Prostate gland (tissue), 2 donors: ENCODE results near the gene ZNF575. TPM values are rescaled to one million over a fixed set of nuclear protein-coding genes. Genes with fewer than 3 reads are reported as not detected.
"Not testable (repeated sequence)": the region's sequence is repeated elsewhere in the genome, so short reads cannot be mapped to it uniquely, and the experiment has no call there.

Experiments used
- DNase-seq: peaks from one replicate; pipeline ENCODE4 v3.0.0-alpha.2; 2019; ENCODE audit warnings: low spot score
- H3K27ac ChIP-seq, 2 donors: fragments of 200-600 bp; sonication (generic); 2 replicates each; pipeline ENCODE4 v1.5.1; 2017 to 2019
- H3K27me3 ChIP-seq: fragments of 200-600 bp; sonication (generic); replicated peaks from 2 replicates; pipeline ENCODE4 v1.5.1; 2019; ENCODE audit not compliant: insufficient read depth
- H3K36me3 ChIP-seq, 2 donors: fragments of 200-600 bp; sonication (generic); 1 replicate in 1 of 2; 2 replicates in 1 of 2; pipeline versions ENCODE4 v1.5.1 to v1.8.1; 2017 to 2019
- H3K4me1 ChIP-seq: fragments of 200-600 bp; sonication (generic); replicated peaks from 2 replicates; pipeline ENCODE4 v1.5.1; 2019
- H3K4me3 ChIP-seq, 2 donors: fragments of 200-600 bp; sonication (generic); 2 replicates each; pipeline ENCODE4 v1.5.1; 2017 to 2019
- H3K9me3 ChIP-seq: fragments of 200-600 bp; sonication (generic); 2 replicates; pipeline ENCODE4 v1.5.1; 2017
- POLR2A ChIP-seq: fragments of 450-650 bp; IDR thresholded peaks from one replicate; pipeline ENCODE4 v1.6.1; 2016; ENCODE audit warnings: antibody characterized with exemption, mild to moderate bottlenecking
- POLR2AphosphoS5 ChIP-seq: sonication (generic); formaldehyde crosslinking; IDR thresholded peaks from one replicate; pipeline ENCODE4 v1.6.1; 2017; ENCODE audit warnings: antibody characterized with exemption
- WGBS: methylation state at CpG from one replicate; pipeline ENCODE4 v1.1.5; 2018; 5-methylcytosine and 5-hydroxymethylcytosine counted together
- intact Hi-C: fragments of 100-400 bp; cut with DNase I; formaldehyde crosslinking; loops from one replicate; pipeline ENCODE4 v1.14.2; 2022
- total RNA-seq, 2 donors: library from RNA; depleted of rRNA; stranded (reverse); fragments of >200 nt; gene quantifications; one replicate each; pipeline ENCODE4 v1.1.0, GENCODE V29; 2016
- TF ChIP-seq, protein P1 (sequence below), 4 experiments: fragments of 200-600 bp in 2 of 4; fragments of 450-650 bp in 2 of 4; sonication (generic) in 2 of 4; IDR thresholded peaks; 1 replicate in 3 of 4; 2 replicates in 1 of 4; pipeline ENCODE4 v1.5.1; 2016 to 2019; ENCODE audit warnings: antibody characterized with exemption in 4 of 4, mild to moderate bottlenecking in 2 of 4, moderate library complexity in 2 of 4

Gene ZNF575
- total RNA-seq, 2 donors from 2014 or later, result 2.0 TPM; not detected in 1

DNA sequence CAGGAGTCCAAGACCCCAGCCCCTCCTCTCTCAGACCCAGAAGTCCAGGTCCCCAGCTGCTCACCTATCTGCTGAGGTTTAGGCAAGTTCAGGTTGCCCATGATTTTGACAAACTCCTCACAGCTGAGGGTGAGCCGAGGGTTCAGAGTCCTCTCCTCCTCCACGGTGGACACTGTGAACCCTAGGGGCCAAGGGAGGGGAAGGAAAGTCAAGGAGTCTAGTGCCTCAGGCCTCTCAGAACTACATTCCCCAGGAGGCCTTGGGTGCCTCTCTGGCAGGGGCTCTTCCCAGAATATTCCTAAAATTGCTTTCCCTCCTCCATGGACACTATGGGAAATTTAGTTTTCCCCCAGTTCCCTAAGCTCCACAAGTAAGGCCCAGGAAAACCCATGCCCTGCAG, 25.1 kb upstream of the ZNF575 start:
- Histone ChIP-seq H3K9me3 (no peaks in the 10 kb centered on the region), H3K4me3 (no peak overlapping the region), H3K36me3 (no peaks in the 10 kb centered on the region), H3K27ac (no peak overlapping the region), H3K4me1 (peaks cover 4% of the 10 kb centered on the region), H3K27me3 (no peaks in the 10 kb centered on the region)
- TF ChIP-seq POLR2A, result no peak
- TF ChIP-seq POLR2AphosphoS5, result no peak
- TF ChIP-seq, protein P1, sequence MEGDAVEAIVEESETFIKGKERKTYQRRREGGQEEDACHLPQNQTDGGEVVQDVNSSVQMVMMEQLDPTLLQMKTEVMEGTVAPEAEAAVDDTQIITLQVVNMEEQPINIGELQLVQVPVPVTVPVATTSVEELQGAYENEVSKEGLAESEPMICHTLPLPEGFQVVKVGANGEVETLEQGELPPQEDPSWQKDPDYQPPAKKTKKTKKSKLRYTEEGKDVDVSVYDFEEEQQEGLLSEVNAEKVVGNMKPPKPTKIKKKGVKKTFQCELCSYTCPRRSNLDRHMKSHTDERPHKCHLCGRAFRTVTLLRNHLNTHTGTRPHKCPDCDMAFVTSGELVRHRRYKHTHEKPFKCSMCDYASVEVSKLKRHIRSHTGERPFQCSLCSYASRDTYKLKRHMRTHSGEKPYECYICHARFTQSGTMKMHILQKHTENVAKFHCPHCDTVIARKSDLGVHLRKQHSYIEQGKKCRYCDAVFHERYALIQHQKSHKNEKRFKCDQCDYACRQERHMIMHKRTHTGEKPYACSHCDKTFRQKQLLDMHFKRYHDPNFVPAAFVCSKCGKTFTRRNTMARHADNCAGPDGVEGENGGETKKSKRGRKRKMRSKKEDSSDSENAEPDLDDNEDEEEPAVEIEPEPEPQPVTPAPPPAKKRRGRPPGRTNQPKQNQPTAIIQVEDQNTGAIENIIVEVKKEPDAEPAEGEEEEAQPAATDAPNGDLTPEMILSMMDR (IDR thresholded peaks at IDR 0.05), result no peak
- DNase-seq, result no peak
- WGBS, result 86% methylated on average over 2 of the region's 2 CpGs
- intact Hi-C loops, result no loop called here

DNA sequence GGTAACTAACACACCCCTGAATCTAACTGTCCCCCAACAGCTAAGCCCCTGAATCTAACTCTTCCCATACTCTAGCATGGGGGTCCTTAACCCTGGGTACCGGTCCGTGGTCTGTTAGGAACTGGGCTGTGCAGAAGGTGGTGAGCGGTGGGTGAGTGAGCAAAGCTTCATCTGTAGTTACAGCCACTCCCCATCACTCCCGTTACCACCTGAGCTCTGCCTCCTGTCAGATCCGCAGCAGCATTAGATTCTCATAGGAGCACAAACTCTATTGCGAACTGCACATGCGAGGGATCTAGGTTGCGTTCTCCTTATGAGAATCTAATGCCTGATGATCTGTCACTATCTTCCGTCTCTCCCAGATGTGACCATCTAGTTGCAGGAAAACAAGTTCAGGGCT, 22.3 kb upstream of the ZNF575 start:
- 96% methylated on average over 9 of the region's 9 CpGs for WGBS
- DNase-seq, result no peak
- H3K36me3 ChIP-seq, result no peaks in the 10 kb centered on the region

DNA sequence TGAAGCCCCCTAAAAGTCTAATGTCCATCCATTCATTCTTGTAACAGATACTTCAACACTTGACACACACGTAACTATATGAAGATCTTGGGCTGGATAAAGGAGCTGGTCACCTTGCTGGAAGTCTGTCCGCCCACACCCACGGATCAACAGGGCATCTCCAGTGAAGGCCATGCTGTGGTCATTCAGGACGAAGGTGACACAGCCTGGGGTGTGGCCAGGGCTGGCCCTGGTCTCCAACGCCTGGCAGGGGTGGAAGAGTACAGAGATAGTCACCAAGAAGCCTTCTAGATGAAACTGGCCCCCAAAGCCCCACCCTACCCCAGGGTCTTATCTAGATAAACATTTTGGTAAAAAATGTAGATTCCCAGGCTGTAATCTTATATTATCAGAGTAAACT, 21.7 kb upstream of the ZNF575 start:
- intact Hi-C loops, result no loop called here
- no peak overlapping the region for H3K27ac ChIP-seq
- H3K4me1 ChIP-seq, result no peaks in the 10 kb centered on the region
- no peak for DNase-seq
- H3K36me3 ChIP-seq, result no peaks in the 10 kb centered on the region
- H3K27me3 ChIP-seq, result no peaks in the 10 kb centered on the region
- H3K4me3 ChIP-seq, result no peak overlapping the region
- WGBS, result 95% methylated on average over 5 of the region's 5 CpGs
- no peak for TF ChIP-seq POLR2AphosphoS5
- no peak for TF ChIP-seq POLR2A
- TF ChIP-seq, protein P1 (IDR thresholded peaks at IDR 0.05), result no peak
- no peaks in the 10 kb centered on the region for H3K9me3 ChIP-seq

More for the DNA sequence above, 22.3 kb upstream of the ZNF575 start:
- no peaks in the 10 kb centered on the region for H3K4me1 ChIP-seq
- no peak overlapping the region for H3K4me3 ChIP-seq
- no peak for TF ChIP-seq POLR2AphosphoS5
- no peak for TF ChIP-seq POLR2A
- TF ChIP-seq, protein P1 (IDR thresholded peaks at IDR 0.05), result no peak
- no peaks in the 10 kb centered on the region for H3K9me3 ChIP-seq
- H3K27me3 ChIP-seq, result no peaks in the 10 kb centered on the region
- intact Hi-C loops, result no loop called here
- H3K27ac ChIP-seq, result no peak overlapping the region

DNA sequence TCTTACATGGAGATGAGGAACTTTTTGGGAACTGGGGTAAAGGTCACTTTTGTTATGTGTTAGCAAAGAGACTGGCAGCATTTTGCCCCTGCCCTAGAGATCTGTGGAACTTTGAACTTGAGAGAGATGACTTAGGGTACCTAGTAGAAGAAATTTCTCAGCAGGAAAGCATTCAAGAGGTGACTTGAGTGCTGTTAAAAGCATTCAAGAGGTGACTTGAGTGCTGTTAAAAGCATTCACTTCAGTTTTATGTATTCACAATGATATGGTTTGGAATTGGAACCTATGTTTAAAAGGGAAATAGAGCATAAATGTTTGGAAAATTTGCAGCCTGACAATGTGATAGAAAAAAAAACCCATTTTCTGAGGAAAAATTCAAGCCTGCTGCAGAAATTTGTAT, 20.6 kb upstream of the ZNF575 start:
- H3K27me3 ChIP-seq, H3K27ac ChIP-seq, H3K36me3 ChIP-seq, intact Hi-C loops, H3K4me3 ChIP-seq, H3K9me3 ChIP-seq, DNase-seq, H3K4me1 ChIP-seq: not testable (repeated sequence)

DNA sequence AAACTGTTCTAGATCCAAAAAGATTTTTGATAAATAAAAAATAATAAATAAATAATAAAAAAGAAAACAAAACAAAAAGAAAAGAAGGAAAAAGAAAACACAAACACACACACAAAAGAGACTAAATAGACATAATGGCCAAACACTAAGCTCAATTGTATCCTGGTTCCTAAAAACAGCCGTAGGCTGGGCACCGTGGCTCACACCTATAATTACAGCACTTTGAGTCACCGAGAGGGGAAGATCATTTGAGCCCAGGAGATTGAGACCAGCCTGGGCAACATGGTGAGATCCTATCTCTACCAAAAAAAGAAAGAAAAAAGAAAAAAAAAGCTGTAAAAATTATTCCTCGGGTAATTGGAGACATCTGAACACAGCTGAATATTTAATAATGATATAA, 14.9 kb upstream of the ZNF575 start:
- H3K36me3 ChIP-seq, result no peaks in the 10 kb centered on the region
- intact Hi-C loops, result no loop called here
- no peak overlapping the region for H3K4me3 ChIP-seq
- DNase-seq, result no peak
- H3K27ac ChIP-seq, result no peak overlapping the region
- no peaks in the 10 kb centered on the region for H3K4me1 ChIP-seq
- H3K9me3 ChIP-seq, result no peaks in the 10 kb centered on the region
- 58% methylated on average over 4 of the region's 4 CpGs for WGBS
- H3K27me3 ChIP-seq, result no peaks in the 10 kb centered on the region
- no peak for TF ChIP-seq POLR2A
- TF ChIP-seq, protein P1 (IDR thresholded peaks at IDR 0.05), result no peak
- no peak for TF ChIP-seq POLR2AphosphoS5
